GM12878 (cell line): Measurements from ENCODE around the gene CSF3R. TPM values are rescaled to one million over a fixed set of nuclear protein-coding genes. Genes with fewer than 3 reads are reported as not detected.

Experiments
- ASH2L ChIP-seq: fragments of 300-600, 200-600 bp; sonication (generic); IDR thresholded peaks from 2 replicates; pipeline ENCODE4 v1.6.1; 2017; ENCODE audit warnings: low read depth, mild to moderate bottlenecking, borderline replicate concordance
- CHD1 ChIP-seq: IDR thresholded peaks from 2 replicates; pipeline ENCODE4 v1.6.1; 2012; ENCODE audit warnings: low read depth, low read length, improper control_type of control experiment
- FOS ChIP-seq: IDR thresholded peaks from 3 replicates; pipeline ENCODE4 v1.6.1; 2011; ENCODE audit warnings: borderline replicate concordance; ENCODE audit not compliant: insufficient read length; ENCODE audit errors: extremely low read depth
- KAT2A ChIP-seq: conservative IDR thresholded peaks from 2 replicates; pipeline ENCODE4 v1.6.1; 2011; ENCODE audit warnings: low read depth, low read length; ENCODE audit not compliant: control insufficient read depth
- NFYA ChIP-seq: IDR thresholded peaks from 2 replicates; pipeline ENCODE4 v1.6.1; 2011; ENCODE audit warnings: low read depth, mild to moderate bottlenecking, low read length, improper control_type of control experiment, borderline replicate concordance
- RELA ChIP-seq: fragments of 450-650 bp; IDR thresholded peaks from 2 replicates; pipeline ENCODE4 v1.8.0; 2014; ENCODE audit warnings: borderline replicate concordance; ENCODE audit not compliant: partially characterized antibody
- RFX5 ChIP-seq: IDR thresholded peaks from 2 replicates; pipeline ENCODE4 v1.6.1; 2011; ENCODE audit warnings: low read depth, low read length, improper control_type of control experiment
- SIN3A ChIP-seq: IDR thresholded peaks from 2 replicates; pipeline ENCODE4 v1.6.1; 2012; ENCODE audit warnings: low read depth, low read length, improper control_type of control experiment
- SMAD1 ChIP-seq: fragments of 450-650 bp; IDR thresholded peaks from 2 replicates; pipeline ENCODE4 v1.6.1; 2018; ENCODE audit warnings: mild to moderate bottlenecking, low read depth; ENCODE audit not compliant: partially characterized antibody
- SMAD5 ChIP-seq: IDR thresholded peaks from 2 replicates; pipeline ENCODE4 v1.6.1; 2016; ENCODE audit warnings: antibody characterized with exemption, low read depth
- SRF ChIP-seq, 2 experiments: IDR thresholded peaks; 2 replicates each; pipeline ENCODE4 v1.6.1; 2011; ENCODE audit warnings: low read depth in 2 of 2, low read length in 2 of 2, mild to moderate bottlenecking in 1 of 2, moderate library complexity in 1 of 2
- STAT3 ChIP-seq: IDR thresholded peaks from 2 replicates; pipeline ENCODE4 v1.6.1; 2011; ENCODE audit warnings: low read depth, low read length, improper control_type of control experiment
- SUZ12 ChIP-seq: fragments of 200-600 bp; sonication (generic); IDR thresholded peaks from one replicate; pipeline ENCODE4 v1.6.1; 2018; ENCODE audit warnings: antibody characterized with exemption, mild to moderate bottlenecking; ENCODE audit not compliant: unreplicated experiment
- ZBED1 ChIP-seq: IDR thresholded peaks from 2 replicates; pipeline ENCODE4 v1.6.1; 2016; ENCODE audit warnings: borderline replicate concordance
- polyA plus RNA-seq, 11 experiments: library from polyadenylated mRNA; depleted of rRNA in 4 of 11; unstranded in 6 of 11; stranded (reverse) in 5 of 11; fragments of >200 nt; fragmentation: Nextera tagmentation in 4 of 11; fragmentation: Illumina TruSeq in 1 of 11; extraction: Ambion mirVana in 4 of 11; extraction: Trizol in 1 of 11; gene quantifications; 1 replicate in 1 of 11; 2 replicates in 10 of 11; pipeline versions ENCODE4 v1.2.1 to v1.2.3, GENCODE V29; 2011 to 2016; ENCODE audit warnings: inconsistent platforms in 2 of 11, missing spikeins in 2 of 11, low read depth in 1 of 11
- total RNA-seq, 4 experiments: library from RNA; depleted of rRNA in 3 of 4; stranded (reverse); fragments of >200 nt in 3 of 4; fragmentation: Illumina TruSeq in 1 of 4; extraction: Trizol in 1 of 4; gene quantifications; 2 replicates each; pipeline versions ENCODE4 v1.2.1 to v1.2.3, GENCODE V29; 2013 to 2021
- TF ChIP-seq, protein P1 (sequence below): fragments of 450-650 bp; IDR thresholded peaks from 2 replicates; pipeline ENCODE4 v1.6.1; 2016; ENCODE audit warnings: mild to moderate bottlenecking, moderate library complexity, borderline replicate concordance
- TF ChIP-seq, protein P2 (sequence below): IDR thresholded peaks from 2 replicates; pipeline ENCODE4 v1.6.1; 2011; ENCODE audit warnings: low read depth, mild to moderate bottlenecking, low read length, moderate library complexity, borderline replicate concordance; ENCODE audit errors: extremely low read depth
- TF ChIP-seq, protein P3 (sequence below): fragments of 450-650 bp; formaldehyde crosslinking; IDR thresholded peaks from 2 replicates; pipeline ENCODE4 v1.4.0; 2022; ENCODE audit warnings: mild to moderate bottlenecking, moderate library complexity
- TF ChIP-seq, protein P4 (sequence below): fragments of 450-650 bp; IDR thresholded peaks from 2 replicates; pipeline ENCODE4 v1.6.1; 2017; ENCODE audit warnings: mild to moderate bottlenecking
- TF ChIP-seq, protein P5 (sequence below): IDR thresholded peaks from 2 replicates; pipeline ENCODE4 v1.6.1; 2012; ENCODE audit warnings: low read depth, low read length, improper control_type of control experiment

Gene CSF3R
- total and polyA plus RNA-seq, 10 of the 15 experiments (the other 5 are each of a cell fraction or from before 2014, with no cell fraction given) = 0.13 TPM; not detected in 9

DNA sequence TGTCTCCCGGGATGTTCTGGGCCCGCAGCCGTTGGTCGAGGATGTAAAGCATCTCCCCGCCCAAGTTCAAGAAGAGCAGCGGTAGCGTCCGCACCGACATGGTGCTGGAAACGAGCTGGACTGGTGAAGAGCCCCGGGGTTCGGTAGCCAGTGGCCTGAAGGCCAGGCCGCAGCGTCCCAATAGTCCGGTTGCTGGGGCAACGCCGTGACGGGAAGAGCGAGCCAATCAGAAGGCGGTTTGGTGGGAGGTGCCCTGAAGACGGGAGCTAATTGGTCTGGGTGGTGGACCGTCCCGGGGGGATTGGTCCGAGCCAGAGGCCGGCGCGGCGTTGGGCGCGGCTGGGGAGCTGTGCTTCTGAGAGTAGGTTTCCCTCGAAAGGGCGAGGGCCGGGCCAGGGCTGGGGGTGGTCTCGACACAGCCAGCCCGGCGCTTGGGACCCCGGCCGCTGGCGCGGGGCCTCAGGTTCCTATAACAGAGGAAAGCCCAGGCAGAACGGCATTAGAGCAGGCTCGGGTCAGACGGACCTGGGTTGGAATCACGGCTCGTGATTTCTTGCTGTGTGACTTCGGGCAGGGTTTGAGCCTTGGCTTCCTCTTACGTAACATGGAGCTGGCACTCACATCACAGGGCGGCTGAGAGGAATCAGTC lies 32.3 kb downstream of the CSF3R start, which contains the start of gene OSCP1 (continued):
- TF ChIP-seq, protein P1, sequence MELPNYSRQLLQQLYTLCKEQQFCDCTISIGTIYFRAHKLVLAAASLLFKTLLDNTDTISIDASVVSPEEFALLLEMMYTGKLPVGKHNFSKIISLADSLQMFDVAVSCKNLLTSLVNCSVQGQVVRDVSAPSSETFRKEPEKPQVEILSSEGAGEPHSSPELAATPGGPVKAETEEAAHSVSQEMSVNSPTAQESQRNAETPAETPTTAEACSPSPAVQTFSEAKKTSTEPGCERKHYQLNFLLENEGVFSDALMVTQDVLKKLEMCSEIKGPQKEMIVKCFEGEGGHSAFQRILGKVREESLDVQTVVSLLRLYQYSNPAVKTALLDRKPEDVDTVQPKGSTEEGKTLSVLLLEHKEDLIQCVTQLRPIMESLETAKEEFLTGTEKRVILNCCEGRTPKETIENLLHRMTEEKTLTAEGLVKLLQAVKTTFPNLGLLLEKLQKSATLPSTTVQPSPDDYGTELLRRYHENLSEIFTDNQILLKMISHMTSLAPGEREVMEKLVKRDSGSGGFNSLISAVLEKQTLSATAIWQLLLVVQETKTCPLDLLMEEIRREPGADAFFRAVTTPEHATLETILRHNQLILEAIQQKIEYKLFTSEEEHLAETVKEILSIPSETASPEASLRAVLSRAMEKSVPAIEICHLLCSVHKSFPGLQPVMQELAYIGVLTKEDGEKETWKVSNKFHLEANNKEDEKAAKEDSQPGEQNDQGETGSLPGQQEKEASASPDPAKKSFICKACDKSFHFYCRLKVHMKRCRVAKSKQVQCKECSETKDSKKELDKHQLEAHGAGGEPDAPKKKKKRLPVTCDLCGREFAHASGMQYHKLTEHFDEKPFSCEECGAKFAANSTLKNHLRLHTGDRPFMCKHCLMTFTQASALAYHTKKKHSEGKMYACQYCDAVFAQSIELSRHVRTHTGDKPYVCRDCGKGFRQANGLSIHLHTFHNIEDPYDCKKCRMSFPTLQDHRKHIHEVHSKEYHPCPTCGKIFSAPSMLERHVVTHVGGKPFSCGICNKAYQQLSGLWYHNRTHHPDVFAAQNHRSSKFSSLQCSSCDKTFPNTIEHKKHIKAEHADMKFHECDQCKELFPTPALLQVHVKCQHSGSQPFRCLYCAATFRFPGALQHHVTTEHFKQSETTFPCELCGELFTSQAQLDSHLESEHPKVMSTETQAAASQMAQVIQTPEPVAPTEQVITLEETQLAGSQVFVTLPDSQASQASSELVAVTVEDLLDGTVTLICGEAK = peak; percentile 75; the same call in 1 of the 2 replicates
- TF ChIP-seq, protein P2, sequence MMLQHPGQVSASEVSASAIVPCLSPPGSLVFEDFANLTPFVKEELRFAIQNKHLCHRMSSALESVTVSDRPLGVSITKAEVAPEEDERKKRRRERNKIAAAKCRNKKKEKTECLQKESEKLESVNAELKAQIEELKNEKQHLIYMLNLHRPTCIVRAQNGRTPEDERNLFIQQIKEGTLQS = no peak
- TF ChIP-seq, protein P3, sequence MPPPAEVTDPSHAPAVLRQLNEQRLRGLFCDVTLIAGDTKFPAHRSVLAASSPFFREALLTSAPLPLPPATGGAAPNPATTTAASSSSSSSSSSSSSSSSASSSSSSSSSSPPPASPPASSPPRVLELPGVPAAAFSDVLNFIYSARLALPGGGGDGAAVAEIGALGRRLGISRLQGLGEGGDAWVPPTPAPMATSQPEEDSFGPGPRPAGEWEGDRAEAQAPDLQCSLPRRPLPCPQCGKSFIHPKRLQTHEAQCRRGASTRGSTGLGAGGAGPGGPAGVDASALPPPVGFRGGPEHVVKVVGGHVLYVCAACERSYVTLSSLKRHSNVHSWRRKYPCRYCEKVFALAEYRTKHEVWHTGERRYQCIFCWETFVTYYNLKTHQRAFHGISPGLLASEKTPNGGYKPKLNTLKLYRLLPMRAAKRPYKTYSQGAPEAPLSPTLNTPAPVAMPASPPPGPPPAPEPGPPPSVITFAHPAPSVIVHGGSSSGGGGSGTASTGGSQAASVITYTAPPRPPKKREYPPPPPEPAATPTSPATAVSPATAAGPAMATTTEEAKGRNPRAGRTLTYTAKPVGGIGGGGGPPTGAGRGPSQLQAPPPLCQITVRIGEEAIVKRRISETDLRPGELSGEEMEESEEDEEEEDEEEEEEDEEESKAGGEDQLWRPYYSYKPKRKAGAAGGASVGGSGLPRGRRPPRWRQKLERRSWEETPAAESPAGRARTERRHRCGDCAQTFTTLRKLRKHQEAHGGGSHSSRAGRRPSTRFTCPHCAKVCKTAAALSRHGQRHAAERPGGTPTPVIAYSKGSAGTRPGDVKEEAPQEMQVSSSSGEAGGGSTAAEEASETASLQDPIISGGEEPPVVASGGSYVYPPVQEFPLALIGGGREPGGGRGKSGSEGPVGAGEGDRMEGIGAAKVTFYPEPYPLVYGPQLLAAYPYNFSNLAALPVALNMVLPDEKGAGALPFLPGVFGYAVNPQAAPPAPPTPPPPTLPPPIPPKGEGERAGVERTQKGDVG (CRISPR knock-in tag) = no peak
- TF ChIP-seq NFYA = peak; percentile 69
- no peak for TF ChIP-seq SMAD1
- TF ChIP-seq ASH2L = no peak
- peak; percentile 22 for TF ChIP-seq RELA
- TF ChIP-seq, protein P4, sequence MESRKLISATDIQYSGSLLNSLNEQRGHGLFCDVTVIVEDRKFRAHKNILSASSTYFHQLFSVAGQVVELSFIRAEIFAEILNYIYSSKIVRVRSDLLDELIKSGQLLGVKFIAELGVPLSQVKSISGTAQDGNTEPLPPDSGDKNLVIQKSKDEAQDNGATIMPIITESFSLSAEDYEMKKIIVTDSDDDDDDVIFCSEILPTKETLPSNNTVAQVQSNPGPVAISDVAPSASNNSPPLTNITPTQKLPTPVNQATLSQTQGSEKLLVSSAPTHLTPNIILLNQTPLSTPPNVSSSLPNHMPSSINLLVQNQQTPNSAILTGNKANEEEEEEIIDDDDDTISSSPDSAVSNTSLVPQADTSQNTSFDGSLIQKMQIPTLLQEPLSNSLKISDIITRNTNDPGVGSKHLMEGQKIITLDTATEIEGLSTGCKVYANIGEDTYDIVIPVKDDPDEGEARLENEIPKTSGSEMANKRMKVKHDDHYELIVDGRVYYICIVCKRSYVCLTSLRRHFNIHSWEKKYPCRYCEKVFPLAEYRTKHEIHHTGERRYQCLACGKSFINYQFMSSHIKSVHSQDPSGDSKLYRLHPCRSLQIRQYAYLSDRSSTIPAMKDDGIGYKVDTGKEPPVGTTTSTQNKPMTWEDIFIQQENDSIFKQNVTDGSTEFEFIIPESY = no peak
- TF ChIP-seq KAT2A = no peak
- peak; percentile 63; the same call in 1 of the 2 replicates for TF ChIP-seq SMAD5
- TF ChIP-seq, protein P5, sequence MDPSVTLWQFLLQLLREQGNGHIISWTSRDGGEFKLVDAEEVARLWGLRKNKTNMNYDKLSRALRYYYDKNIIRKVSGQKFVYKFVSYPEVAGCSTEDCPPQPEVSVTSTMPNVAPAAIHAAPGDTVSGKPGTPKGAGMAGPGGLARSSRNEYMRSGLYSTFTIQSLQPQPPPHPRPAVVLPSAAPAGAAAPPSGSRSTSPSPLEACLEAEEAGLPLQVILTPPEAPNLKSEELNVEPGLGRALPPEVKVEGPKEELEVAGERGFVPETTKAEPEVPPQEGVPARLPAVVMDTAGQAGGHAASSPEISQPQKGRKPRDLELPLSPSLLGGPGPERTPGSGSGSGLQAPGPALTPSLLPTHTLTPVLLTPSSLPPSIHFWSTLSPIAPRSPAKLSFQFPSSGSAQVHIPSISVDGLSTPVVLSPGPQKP = no peak
- TF ChIP-seq FOS = peak; percentile 88
- no peak for TF ChIP-seq SUZ12
- peak; percentile 97 for TF ChIP-seq SIN3A
- no peak for TF ChIP-seq SRF (IDR thresholded peaks at IDR 0.05; ENCODE audit: low read depth in 2 of 2, low read length in 2 of 2)
- no peak for TF ChIP-seq CHD1
- peak; percentile 63 for TF ChIP-seq RFX5
- TF ChIP-seq ZBED1 = no peak
- TF ChIP-seq STAT3 = no peak
